Common myeloid progenitor, CD34-positive (primary cell): Measurements from ENCODE around the gene TFDP1.

Source experiments
- CTCF ChIA-PET: fragments of 350-600 bp; sonication (Branson Sonifier 250); formaldehyde crosslinking; loops from one replicate; lab custom pipeline; 2021; ENCODE audit warnings: antibody characterized with exemption; lab: Charles Lee
- POLR2A ChIA-PET: fragments of 350-600 bp; sonication (Branson Sonifier 250); formaldehyde crosslinking; loops from one replicate; lab custom pipeline; 2021; ENCODE audit warnings: antibody characterized with exemption; lab: Charles Lee
- DNase-seq, 3 donors: peaks; one replicate each; pipeline versions ENCODE4 v3.0.0 to v3.0.0-alpha.2; 2013
- H3K27ac ChIP-seq, 2 experiments: 1 replicate in 1 of 2; 2 replicates in 1 of 2; pipeline ENCODE4 v1.7.0; 2013; ENCODE audit warnings: inconsistent platforms in 2 of 2, low read length in 2 of 2, mild to moderate bottlenecking in 2 of 2, low read depth in 1 of 2, moderate library complexity in 1 of 2; ENCODE audit not compliant: severe bottlenecking in 2 of 2, insufficient read depth in 1 of 2, poor library complexity in 1 of 2
- H3K27me3 ChIP-seq, 5 experiments: replicated peaks in 2 of 5; 1 replicate in 3 of 5; 2 replicates in 2 of 5; pipeline versions ENCODE4 v1.6.1 to v1.7.0; 2013; ENCODE audit warnings: low read length in 4 of 5, mild to moderate bottlenecking in 2 of 5, moderate library complexity in 2 of 5, inconsistent platforms in 1 of 5; ENCODE audit not compliant: insufficient read depth in 5 of 5, control insufficient read depth in 4 of 5
- H3K36me3 ChIP-seq, 4 experiments: 1 replicate in 2 of 4; 2 replicates in 2 of 4; pipeline versions ENCODE4 v1.6.1 to v1.7.0; 2013; ENCODE audit warnings: low read length in 3 of 4, control low read depth in 1 of 4, mild to moderate bottlenecking in 1 of 4; ENCODE audit not compliant: control insufficient read depth in 4 of 4, insufficient read depth in 4 of 4
- H3K4me1 ChIP-seq, 4 experiments: 1 replicate in 3 of 4; 2 replicates in 1 of 4; pipeline versions ENCODE4 v1.6.1 to v1.7.1; 2013; ENCODE audit warnings: low read length in 3 of 4, mild to moderate bottlenecking in 3 of 4, control low read depth in 1 of 4, inconsistent platforms in 1 of 4, moderate library complexity in 1 of 4; ENCODE audit not compliant: control insufficient read depth in 4 of 4, insufficient read depth in 4 of 4; ENCODE audit errors: control extremely low read depth in 1 of 4
- H3K4me3 ChIP-seq, 7 experiments: 1 replicate in 4 of 7; 2 replicates in 3 of 7; pipeline versions ENCODE4 v1.5.1 to v1.7.0; 2013; ENCODE audit warnings: mild to moderate bottlenecking in 7 of 7, low read length in 6 of 7, moderate library complexity in 6 of 7, inconsistent platforms in 2 of 7, low read depth in 2 of 7, control low read depth in 1 of 7; ENCODE audit not compliant: insufficient read depth in 4 of 7, control insufficient read depth in 1 of 7; ENCODE audit errors: extremely low read depth in 1 of 7
- H3K9me3 ChIP-seq, 5 experiments: 1 replicate in 4 of 5; 2 replicates in 1 of 5; pipeline versions ENCODE4 v1.6.1 to v1.7.1; 2013; ENCODE audit warnings: low read length in 4 of 5, mild to moderate bottlenecking in 2 of 5, inconsistent platforms in 1 of 5, low read depth in 1 of 5, moderate library complexity in 1 of 5; ENCODE audit not compliant: control insufficient read depth in 4 of 5, insufficient read depth in 2 of 5; ENCODE audit errors: control extremely low read depth in 1 of 5
- WGBS: methylation state at CpG from one replicate; pipeline ENCODE4 v1.1.5; 2013; ENCODE audit not compliant: insufficient coverage; 5-methylcytosine and 5-hydroxymethylcytosine counted together

Gene TFDP1

DNA sequence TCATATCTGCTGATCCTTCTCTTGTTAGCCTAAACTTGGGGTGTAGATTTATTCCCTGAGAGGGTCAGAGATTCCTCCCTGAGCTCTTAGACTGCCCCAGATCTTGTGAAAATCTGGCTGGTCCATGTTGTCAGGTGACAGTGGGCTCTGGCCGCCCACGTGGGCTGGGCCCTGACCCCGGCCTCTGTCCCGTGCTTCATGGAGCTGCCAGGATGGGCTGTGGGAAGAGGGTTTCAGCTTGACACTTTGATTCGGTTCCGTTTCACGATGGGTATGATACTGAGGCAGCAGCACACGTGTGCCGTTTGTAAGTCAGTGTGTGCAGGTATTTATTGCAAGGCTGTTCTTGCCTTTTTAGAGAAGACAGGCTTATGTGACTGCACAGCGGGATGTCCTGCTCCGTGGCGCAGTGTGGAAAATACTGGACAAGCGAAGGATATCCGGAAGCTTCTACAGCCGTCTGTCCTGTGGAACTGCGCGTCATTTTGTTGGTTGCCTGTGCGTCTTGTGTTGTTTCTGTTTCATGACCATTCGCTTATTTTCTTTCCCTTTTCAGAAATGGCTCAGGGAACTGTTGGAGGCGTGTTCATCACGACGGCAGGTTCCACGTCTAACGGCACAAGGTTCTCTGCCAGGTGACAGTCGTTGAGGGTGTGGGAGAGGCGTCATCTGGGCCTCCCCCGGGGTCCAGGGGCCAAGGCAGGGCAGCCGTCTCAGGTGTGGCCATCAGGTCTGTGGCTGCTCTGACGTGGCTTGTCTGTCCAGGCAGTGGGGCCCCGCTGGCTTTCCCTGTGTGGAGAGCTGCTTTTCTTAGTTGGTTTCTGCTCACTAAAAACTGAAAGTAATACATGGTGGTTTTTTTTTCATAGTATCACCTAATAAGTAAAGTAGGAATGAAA, 53.0 kb downstream of the TFDP1 start:
- WGBS = 96% methylated on average over 26 of the region's 30 CpGs
- H3K9me3 ChIP-seq = peaks cover 0 to 11% (median 0%) of the 10 kb centered on the region in 5 experiments
- H3K27ac ChIP-seq = no peak overlapping the region
- ChIA-PET CTCF (no interaction called here), POLR2A (no interaction called here)
- no peaks in the 10 kb centered on the region for H3K4me1 ChIP-seq
- no peak for DNase-seq
- no peaks in the 10 kb centered on the region for H3K27me3 ChIP-seq
- H3K4me3 ChIP-seq = no peak overlapping the region
- peaks cover 20 to 93% (median 63%) of the 10 kb centered on the region in 4 experiments for H3K36me3 ChIP-seq

DNA sequence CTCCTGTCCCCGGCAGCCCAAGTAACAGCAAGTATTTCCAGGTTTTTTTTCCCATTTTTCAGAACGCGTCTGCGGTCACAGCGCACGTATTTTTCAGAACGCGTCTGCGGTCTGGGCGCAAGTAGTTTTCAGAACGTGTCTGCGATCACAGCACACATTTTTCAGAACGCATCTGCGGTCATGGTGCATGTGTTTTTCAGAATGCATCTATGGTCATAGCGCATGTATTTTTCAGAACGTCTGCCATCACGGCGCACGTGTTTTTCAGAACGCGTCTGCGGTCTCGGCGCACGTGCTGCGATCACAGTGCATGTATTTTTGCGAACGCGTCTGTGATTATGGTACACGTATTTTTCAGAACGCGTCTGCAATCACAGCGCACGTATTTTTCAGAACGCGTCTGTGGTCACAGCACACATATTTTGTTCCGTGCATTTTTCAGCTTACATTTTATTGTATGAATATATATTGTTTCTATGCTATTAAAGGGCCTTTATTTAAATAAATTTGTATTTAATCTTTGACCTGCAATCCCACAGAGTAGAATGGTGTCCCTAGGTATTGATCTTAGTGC, 53.7 kb downstream of the TFDP1 start:
- Histone ChIP-seq H3K4me3 (no peak overlapping the region), H3K9me3 (peaks cover 0 to 13% (median 0%) of the 10 kb centered on the region in 5 experiments), H3K27ac (no peak overlapping the region), H3K36me3 (peaks cover 17 to 87% (median 59%) of the 10 kb centered on the region in 4 experiments), H3K4me1 (no peaks in the 10 kb centered on the region), H3K27me3 (no peaks in the 10 kb centered on the region)
- DNase-seq = no peak
- WGBS = 98% methylated on average over 34 of the region's 37 CpGs
- ChIA-PET CTCF (no interaction called here), POLR2A (no interaction called here)

DNA sequence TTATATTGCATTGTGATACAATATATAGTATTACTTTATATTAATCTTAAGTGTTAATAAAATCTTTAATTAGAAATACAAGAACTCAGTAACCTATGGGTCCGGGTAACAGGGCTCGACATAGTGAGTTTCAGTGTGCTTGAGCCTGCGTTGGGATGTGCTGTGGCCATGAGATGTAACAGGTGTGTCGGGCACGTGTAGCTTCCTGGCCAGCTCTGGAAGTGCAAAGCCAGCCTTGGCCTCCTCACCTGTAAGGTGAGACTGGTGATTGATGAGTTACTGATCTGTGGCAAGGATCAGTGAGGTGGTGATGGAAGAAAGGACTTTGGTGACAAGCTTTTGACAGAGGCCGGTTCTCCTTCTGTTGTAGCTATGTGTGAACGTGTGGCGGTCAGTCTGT, 54.3 kb downstream of the TFDP1 start:
- CTCF ChIA-PET = interaction anchor here (0.8 kb wide), 1 partner anchor 318 kb away, joined by 3 read pairs; no protein-coding TSS in a partner anchor
- 100% methylated on average over 5 of the region's 8 CpGs for WGBS
- DNase-seq = no peak
- Histone ChIP-seq H3K9me3 (peaks cover 0 to 13% (median 0%) of the 10 kb centered on the region in 5 experiments), H3K4me1 (no peaks in the 10 kb centered on the region), H3K27me3 (no peaks in the 10 kb centered on the region), H3K27ac (no peak overlapping the region), H3K4me3 (no peak overlapping the region), H3K36me3 (peaks cover 17 to 82% (median 56%) of the 10 kb centered on the region in 4 experiments)
- POLR2A ChIA-PET = no interaction called here

DNA sequence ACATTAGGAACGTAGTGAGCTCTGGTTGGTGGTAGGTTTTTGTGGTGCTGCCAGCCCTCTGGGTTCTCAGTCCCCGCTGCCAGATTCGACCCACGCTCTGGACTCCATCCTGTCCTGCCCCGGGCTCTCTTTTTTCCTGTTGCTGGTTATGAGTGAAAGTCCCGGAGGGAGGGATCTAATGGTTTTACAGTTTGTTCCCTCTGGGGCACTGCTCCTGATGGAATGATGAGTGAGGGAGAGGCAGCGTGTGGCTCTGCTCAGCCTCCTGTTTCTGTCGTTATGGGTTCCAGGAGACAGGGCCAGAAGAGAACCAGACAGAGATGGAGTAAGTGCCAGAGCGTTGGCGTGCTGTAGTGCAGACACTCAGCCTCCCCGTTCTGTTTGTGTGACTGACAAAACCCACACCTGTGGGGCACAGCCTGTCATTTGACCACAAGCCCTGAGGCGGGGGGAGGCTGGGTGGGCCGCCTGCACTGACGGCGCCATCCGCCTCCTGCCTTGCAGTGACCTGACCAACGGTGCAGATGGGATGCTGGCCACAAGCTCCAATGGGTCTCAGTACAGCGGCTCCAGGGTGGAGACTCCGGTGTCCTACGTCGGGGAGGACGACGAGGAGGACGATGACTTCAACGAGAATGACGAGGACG, 55.2 kb downstream of the TFDP1 start:
- H3K4me1 ChIP-seq = no peaks in the 10 kb centered on the region
- no peak for DNase-seq
- H3K27me3 ChIP-seq = no peaks in the 10 kb centered on the region
- ChIA-PET CTCF (interaction anchor here (0.8 kb wide), 1 partner anchor 319 kb away, joined by 3 read pairs; no protein-coding TSS in a partner anchor), POLR2A (no interaction called here)
- H3K9me3 ChIP-seq = peaks cover 0 to 13% (median 0%) of the 10 kb centered on the region in 5 experiments
- H3K27ac ChIP-seq = no peak overlapping the region
- H3K36me3 ChIP-seq = peaks cover 17 to 72% (median 51%) of the 10 kb centered on the region in 4 experiments
- WGBS = 99% methylated on average over 18 of the region's 27 CpGs
- no peak overlapping the region for H3K4me3 ChIP-seq

DNA sequence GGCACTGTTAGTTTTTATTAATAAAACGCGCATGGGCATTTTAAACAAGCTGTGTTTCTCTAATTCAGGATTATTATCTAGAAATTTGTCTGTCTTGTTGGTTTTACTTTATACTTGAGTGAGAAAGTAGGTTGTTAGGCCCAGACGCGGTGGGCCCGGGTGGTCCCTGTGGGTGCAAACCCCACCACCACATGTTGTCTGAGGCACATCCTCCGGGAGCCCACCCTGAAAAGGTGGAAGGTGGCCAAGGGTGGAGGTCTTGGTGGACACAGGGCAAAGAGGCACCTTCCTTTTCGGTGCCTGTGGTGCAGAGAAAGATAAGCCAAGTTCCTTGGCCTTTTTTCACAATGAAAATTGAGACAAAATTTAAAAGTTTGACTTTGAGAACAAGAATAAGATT, 56.9 kb downstream of the TFDP1 start:
- Histone ChIP-seq H3K4me1 (peaks cover 0 to 2% (median 0%) of the 10 kb centered on the region in 4 experiments), H3K36me3 (peaks cover 10 to 55% (median 42%) of the 10 kb centered on the region in 4 experiments), H3K27ac (no peak overlapping the region), H3K4me3 (no peak overlapping the region), H3K27me3 (no peaks in the 10 kb centered on the region), H3K9me3 (peaks cover 0 to 15% (median 0%) of the 10 kb centered on the region in 5 experiments)
- ChIA-PET CTCF (no interaction called here), POLR2A (no interaction called here)
- DNase-seq = no peak
- 100% methylated on average over 5 of the region's 7 CpGs for WGBS

DNA sequence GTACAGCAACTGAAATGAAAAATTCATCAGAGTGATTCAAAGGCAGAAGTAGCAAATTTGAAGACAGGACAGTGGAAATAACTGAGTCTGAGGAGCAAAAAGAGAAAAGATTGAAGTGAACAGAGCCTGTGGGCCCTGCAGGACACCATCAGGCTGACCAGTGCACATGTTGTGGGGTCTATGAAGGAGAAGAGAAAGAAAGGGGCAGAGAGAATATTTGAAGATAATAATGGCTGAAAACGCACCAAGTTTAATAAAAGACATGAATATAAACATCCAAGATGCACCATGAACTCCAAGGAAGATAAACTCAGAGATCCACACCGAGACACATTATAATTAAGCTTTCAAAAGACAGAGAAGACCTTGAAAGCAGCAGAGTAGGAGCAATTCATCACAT, 58.0 kb downstream of the TFDP1 start:
- Histone ChIP-seq H3K4me3 (no peak overlapping the region), H3K9me3 (peaks cover 0 to 15% (median 0%) of the 10 kb centered on the region in 5 experiments), H3K4me1 (peaks cover 0 to 13% (median 4%) of the 10 kb centered on the region in 4 experiments), H3K36me3 (peaks cover 7 to 44% (median 33%) of the 10 kb centered on the region in 4 experiments), H3K27me3 (no peaks in the 10 kb centered on the region), H3K27ac (no peak overlapping the region)
- 94% methylated on average over 2 of the region's 2 CpGs for WGBS
- DNase-seq = no peak
- ChIA-PET POLR2A (no interaction called here), CTCF (no interaction called here)
